Body of pancreas (tissue), 4 donors: ENCODE data around the gene COL27A1. TPM values are rescaled to one million over a fixed set of nuclear protein-coding genes. Genes with fewer than 3 reads are reported as not detected.

Experiments used
- ATAC-seq: fragments of 150-250 bp; one replicate; pipeline ENCODE4 v1.9.1; 2016
- DNase-seq, 4 donors: peaks; one replicate each; pipeline ENCODE4 v3.0.0-alpha.2; 2019
- H3K27ac ChIP-seq, 4 donors: fragments of 200-600 bp; sonication (generic); 1 replicate in 3 of 4; 2 replicates in 1 of 4; pipeline versions ENCODE4 v1.5.1 to v1.6.1; 2016 to 2019; ENCODE audit warnings: mild to moderate bottlenecking in 1 of 4, mixed read lengths in 1 of 4, moderate library complexity in 1 of 4
- H3K27me3 ChIP-seq, 2 donors: fragments of 200-600 bp; sonication (generic); one replicate each; pipeline ENCODE4 v1.6.0; 2016; ENCODE audit warnings: mild to moderate bottlenecking in 1 of 2
- H3K36me3 ChIP-seq, 2 donors: fragments of 200-600 bp; sonication (generic); replicated peaks in 1 of 2; 2 replicates each; pipeline ENCODE4 v1.5.1; 2016; ENCODE audit warnings: low read depth in 2 of 2; ENCODE audit not compliant: insufficient read depth in 1 of 2
- H3K4me1 ChIP-seq: fragments of 200-600 bp; sonication (generic); one replicate; pipeline ENCODE4 v1.6.0; 2016
- H3K4me3 ChIP-seq, 2 donors: fragments of 200-600 bp; sonication (generic); 1 replicate in 1 of 2; 2 replicates in 1 of 2; pipeline ENCODE4 v1.5.1; 2016 to 2019
- H3K9me3 ChIP-seq, 3 donors: fragments of 200-600 bp; sonication (generic); 1 replicate in 2 of 3; 2 replicates in 1 of 3; pipeline ENCODE4 v1.5.1; 2016
- CTCF ChIP-seq, 7 experiments: fragments of 450-650 bp in 4 of 7; fragments of 200-600 bp in 3 of 7; sonication (generic) in 3 of 7; IDR thresholded peaks; one replicate each; pipeline ENCODE4 v1.5.1; 2016 to 2019; ENCODE audit warnings: antibody characterized with exemption in 7 of 7
- POLR2A ChIP-seq, 3 donors: fragments of 450-650 bp; IDR thresholded peaks; one replicate each; pipeline ENCODE4 v1.6.1; 2016; ENCODE audit warnings: antibody characterized with exemption in 3 of 3, mild to moderate bottlenecking in 2 of 3
- WGBS, 2 donors: methylation state at CpG; one replicate each; pipeline ENCODE4 v1.1.5; 2017; 5-methylcytosine and 5-hydroxymethylcytosine counted together
- intact Hi-C: fragments of 100-400 bp; cut with DNase I; formaldehyde crosslinking; loops from one replicate; pipeline ENCODE4 v1.15.1; 2023
- total RNA-seq, 2 donors: library from RNA; depleted of rRNA; stranded (reverse); fragments of >200 nt; gene quantifications; one replicate each; pipeline ENCODE4 v1.1.0, GENCODE V29; 2016

The COL27A1 gene
- total RNA-seq, 2 donors from 2014 or later = 24.1 to 58.0 TPM

GRCh38 chr9:114214181-114214580 is 58.8 kb downstream of the COL27A1 start:
- Histone ChIP-seq H3K27ac (no peak overlapping the region), H3K9me3 (no peaks in the 10 kb centered on the region), H3K4me1 (peaks cover 9% of the 10 kb centered on the region), H3K36me3 (peaks cover 0 to 1% of the 10 kb centered on the region in 2 donors), H3K4me3 (no peak overlapping the region), H3K27me3 (no peaks in the 10 kb centered on the region)
- TF ChIP-seq POLR2A (IDR thresholded peaks at IDR 0.05) (no peak), CTCF (IDR thresholded peaks at IDR 0.05) (no peak)
- no peak for DNase-seq
- no peak for ATAC-seq
- intact Hi-C loops = no loop called here
- 86 to 95% methylated on average over 6 of the region's 6 CpGs for WGBS, 2 donors

GRCh38 chr9:114214686-114215414 is 59.5 kb downstream of the COL27A1 start:
- 90 to 91% methylated on average over 3 to 7 of the region's 7 CpGs for WGBS, 2 donors
- peaks cover 9% of the 10 kb centered on the region for H3K4me1 ChIP-seq
- no peak overlapping the region for H3K4me3 ChIP-seq
- TF ChIP-seq POLR2A (IDR thresholded peaks at IDR 0.05) (no peak), CTCF (IDR thresholded peaks at IDR 0.05) (no peak)
- intact Hi-C loops = no loop called here
- ATAC-seq = no peak
- no peaks in the 10 kb centered on the region for H3K27me3 ChIP-seq
- no peak for DNase-seq
- no peaks in the 10 kb centered on the region for H3K9me3 ChIP-seq
- H3K27ac ChIP-seq = no peak overlapping the region
- H3K36me3 ChIP-seq = peaks cover 0 to 1% of the 10 kb centered on the region in 2 donors

- WGBS, 2 donors = 42 to 45% methylated on average over 7 of the region's 7 CpGs
- H3K4me3 ChIP-seq = no peak overlapping the region
- intact Hi-C loops = no loop called here
- peaks cover 0 to 1% of the 10 kb centered on the region in 2 donors for H3K36me3 ChIP-seq
- no peaks in the 10 kb centered on the region for H3K9me3 ChIP-seq
- DNase-seq (peak; percentile 75 to 89 (median 82)), ATAC-seq (peak; percentile 77)
- H3K4me1 ChIP-seq = peaks cover 9% of the 10 kb centered on the region
- H3K27ac ChIP-seq = no peak overlapping the region
- TF ChIP-seq CTCF (IDR thresholded peaks at IDR 0.05) (no peak), POLR2A (IDR thresholded peaks at IDR 0.05) (no peak)
- H3K27me3 ChIP-seq = no peaks in the 10 kb centered on the region
These were observed 60.7 kb downstream of the COL27A1 start for GRCh38 chr9:114216081-114216480.

- intact Hi-C loops = no loop called here
- ATAC-seq = no peak
These were observed 61.6 kb downstream of the COL27A1 start for GRCh38 chr9:114216976-114217375.

More at GRCh38 chr9:114216976-114217375, 61.6 kb downstream of the COL27A1 start:
- 67 to 83% methylated on average over 4 of the region's 4 CpGs for WGBS, 2 donors
- peaks cover 9% of the 10 kb centered on the region for H3K4me1 ChIP-seq
- TF ChIP-seq CTCF (IDR thresholded peaks at IDR 0.05) (no peak), POLR2A (IDR thresholded peaks at IDR 0.05) (no peak)
- H3K27me3 ChIP-seq = no peaks in the 10 kb centered on the region
- no peak for DNase-seq
- H3K4me3 ChIP-seq = no peak overlapping the region
- no peaks in the 10 kb centered on the region for H3K9me3 ChIP-seq
- peaks cover 0 to 1% of the 10 kb centered on the region in 2 donors for H3K36me3 ChIP-seq
- no peak overlapping the region for H3K27ac ChIP-seq
